ENCODE results near the gene THOC3. TPM values are rescaled to one million over a fixed set of nuclear protein-coding genes. Genes with fewer than 3 reads are reported as not detected.

Gene THOC3
- total RNA-seq, 6 donors from 2014 or later = 16.3 to 46.8 (median 30.4) TPM

Other genes with a start within 250 kb of the THOC3 start
- gene CPLX2, start 96.7 kb downstream of the THOC3 start, total RNA-seq = under 1 TPM in 2 of 6 donors, not detected in 4; 0.15 to 0.20 TPM

Measured in upper lobe of left lung (tissue), 6 donors.